Activated CD8-positive, alpha-beta memory T cell treated with anti-CD3 and anti-CD28 coated beads, Interleukin-2, amount 50 U/mL, for 24 hours (primary cell): ENCODE data around the gene ARMC2.
A peak's percentile ranks its signal among the peaks of the same experiment; 100 is the strongest.
"Not testable (repeated sequence)": the region's sequence is repeated elsewhere in the genome, so short reads cannot be mapped to it uniquely, and the experiment has no call there.

ENCODE experiments used
- DNase-seq: peaks from one replicate; pipeline ENCODE4 v3.0.0-alpha.2; 2020; ENCODE audit errors: extremely low read depth

The ARMC2 gene, protein sequence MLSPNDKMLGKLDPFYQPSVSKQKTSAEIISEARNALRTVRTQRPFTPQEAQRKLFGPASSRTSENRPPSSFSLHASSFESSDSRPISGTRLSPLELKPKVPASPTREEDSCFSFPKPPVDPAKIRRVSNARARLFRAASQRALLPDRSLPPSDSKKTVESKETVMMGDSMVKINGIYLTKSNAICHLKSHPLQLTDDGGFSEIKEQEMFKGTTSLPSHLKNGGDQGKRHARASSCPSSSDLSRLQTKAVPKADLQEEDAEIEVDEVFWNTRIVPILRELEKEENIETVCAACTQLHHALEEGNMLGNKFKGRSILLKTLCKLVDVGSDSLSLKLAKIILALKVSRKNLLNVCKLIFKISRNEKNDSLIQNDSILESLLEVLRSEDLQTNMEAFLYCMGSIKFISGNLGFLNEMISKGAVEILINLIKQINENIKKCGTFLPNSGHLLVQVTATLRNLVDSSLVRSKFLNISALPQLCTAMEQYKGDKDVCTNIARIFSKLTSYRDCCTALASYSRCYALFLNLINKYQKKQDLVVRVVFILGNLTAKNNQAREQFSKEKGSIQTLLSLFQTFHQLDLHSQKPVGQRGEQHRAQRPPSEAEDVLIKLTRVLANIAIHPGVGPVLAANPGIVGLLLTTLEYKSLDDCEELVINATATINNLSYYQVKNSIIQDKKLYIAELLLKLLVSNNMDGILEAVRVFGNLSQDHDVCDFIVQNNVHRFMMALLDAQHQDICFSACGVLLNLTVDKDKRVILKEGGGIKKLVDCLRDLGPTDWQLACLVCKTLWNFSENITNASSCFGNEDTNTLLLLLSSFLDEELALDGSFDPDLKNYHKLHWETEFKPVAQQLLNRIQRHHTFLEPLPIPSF

DNA sequence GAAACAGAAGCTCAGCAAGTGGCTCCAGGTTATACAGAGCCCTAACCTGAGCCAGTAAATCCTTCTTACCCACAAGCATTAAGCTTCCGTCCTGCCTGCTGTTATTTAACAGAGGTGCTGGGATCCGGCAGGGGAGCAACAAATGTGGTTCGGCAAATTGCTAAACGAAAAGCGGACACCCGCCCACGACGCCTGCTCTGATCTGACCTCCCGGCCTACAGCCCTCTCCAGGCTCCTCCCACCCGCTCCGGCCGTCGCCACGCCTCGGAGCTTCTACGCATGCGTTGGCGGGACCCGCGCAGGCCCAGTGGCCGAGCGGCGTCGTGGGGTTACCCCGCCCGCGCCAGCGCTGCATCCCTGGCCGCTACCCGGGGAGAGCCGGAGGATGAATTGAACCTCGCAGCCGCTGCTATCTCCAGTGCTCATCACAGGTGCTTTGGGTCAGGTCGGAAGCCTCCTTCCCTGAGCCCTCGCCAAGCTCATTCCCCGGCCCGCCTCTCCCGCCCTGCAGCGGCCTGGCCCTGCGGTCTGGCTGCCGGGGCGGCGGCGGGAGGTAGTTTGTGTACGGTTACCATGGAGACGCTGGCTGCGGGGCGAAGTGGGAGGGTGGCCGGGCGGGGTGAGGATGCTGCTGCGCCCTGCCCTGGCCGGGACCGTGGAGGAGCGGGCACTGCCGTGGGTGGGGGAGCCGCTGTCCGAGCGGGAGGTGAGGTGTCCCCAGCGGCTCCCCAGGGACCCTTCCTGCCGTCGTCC is at the start of gene ARMC2:
TSS of gene ARMC2 (plus strand) at position 307 of the 753 bp plus-strand sequence. CDS start 5,846 bp downstream, outside the sequence.
- DNase-seq = peak; percentile 71

DNA sequence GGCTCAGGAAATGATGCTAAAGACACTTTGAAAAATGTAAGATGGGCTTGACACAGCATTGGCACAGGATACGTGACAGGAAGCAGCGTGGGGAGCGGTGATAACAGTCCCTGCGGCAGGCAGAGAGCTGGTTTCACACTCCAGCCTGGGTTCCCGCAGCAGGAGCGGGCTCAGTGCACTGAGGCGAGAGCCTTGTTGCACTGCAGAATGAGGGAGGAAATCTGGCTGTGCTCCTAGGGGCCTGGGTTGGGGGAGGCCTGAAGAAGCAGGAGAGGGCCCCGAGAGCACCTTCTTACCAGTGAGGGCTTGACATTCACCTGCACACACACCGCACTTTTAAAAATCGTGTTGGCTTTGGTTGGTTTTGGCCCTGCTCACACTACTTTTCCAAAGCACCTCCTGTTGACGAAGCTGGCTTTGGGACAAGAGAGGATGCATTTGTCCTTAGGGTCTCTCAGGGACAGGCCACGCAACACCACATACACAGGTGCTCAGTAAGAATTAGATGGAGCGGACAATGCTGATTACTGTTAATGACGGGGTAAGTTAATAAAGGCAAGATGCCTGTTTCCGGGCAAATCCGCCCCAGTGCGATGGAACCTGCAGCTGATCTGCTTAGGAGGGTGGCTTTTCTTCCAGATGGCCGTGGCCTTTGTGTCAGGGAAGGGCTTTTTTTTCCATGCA is 49.4 kb upstream of the ARMC2 start:
- no peak for DNase-seq

GRCh38 chr6:108799354-108799717 is 48.9 kb upstream of the ARMC2 start:
- no peak for DNase-seq

GRCh38 chr6:108799791-108800190 is 48.4 kb upstream of the ARMC2 start:
- DNase-seq = no peak

- DNase-seq = no peak
These were observed 47.8 kb upstream of the ARMC2 start for GRCh38 chr6:108800427-108800864.

DNA sequence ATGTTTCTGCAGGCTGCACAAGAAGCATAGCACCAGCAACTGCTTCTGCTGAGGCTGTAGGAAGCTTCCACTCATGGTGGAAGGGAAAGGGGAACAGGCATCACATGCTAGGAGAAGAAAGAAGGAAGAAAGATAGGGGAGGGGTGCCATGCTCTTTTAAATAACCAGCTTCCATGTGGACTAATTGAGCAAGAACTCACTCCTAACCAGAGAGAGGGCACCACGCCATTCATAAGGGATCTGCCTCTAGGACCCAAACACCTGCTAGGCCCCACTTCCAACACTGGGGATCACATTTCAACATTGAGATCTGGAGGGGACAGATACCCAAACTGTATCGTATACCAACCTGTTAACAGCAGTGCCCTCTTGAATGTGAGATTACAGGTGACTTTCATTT is 46.9 kb upstream of the ARMC2 start:
- DNase-seq = no peak

DNA sequence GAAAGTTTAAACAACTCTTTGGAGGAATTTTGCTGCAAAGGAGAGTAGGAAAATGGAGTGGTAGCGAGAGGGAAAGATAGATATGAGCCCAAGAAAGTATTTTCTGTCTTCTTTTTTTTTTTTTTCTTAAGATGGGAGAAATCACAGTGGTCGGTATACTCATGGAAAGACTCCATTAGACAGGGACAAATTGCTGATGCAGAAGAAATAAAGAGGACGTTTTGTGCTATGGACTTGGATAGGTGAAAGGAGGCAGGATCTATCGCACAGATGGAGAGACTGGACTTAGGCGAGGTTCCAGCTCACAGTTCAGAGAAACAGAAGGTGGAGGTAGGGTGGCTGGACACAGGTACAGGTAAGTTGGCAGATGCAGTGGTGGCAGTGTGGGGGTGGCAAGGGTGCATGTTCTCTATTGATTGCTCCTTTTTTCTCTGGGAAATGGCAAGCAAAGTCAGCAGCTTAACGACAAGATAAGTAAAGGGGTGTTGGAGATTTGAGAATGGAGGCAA is 44.2 kb upstream of the ARMC2 start:
- DNase-seq = no peak

GRCh38 chr6:108804956-108805355 is 43.3 kb upstream of the ARMC2 start:
- DNase-seq = no peak

DNA sequence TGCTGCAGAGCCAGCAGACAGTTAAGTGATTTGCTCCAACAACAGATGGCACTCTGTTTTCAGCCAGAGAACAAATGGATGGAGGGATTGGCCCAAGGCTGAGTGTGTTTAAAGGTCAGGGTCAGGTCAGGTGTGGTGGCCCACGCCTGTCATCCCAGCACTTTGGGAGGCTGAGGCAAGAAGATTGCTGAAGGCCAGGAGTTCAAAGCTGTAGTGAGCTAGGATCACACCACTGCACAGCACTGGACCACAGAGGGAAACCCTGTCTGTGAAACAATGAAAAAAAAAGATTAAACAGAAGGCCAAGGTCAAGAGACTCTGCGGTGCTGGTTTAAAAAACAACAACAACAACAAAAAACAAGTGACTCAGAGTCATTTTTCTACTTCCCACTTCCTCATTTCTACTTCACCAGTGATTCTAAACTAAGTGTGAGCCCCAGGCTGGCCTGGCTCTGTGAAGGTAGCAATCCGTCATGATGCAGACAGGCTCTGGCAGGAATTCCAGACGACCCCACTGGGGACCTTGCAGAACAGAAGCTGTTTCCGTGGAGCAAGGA is 42.5 kb upstream of the ARMC2 start:
- no peak for DNase-seq

DNA sequence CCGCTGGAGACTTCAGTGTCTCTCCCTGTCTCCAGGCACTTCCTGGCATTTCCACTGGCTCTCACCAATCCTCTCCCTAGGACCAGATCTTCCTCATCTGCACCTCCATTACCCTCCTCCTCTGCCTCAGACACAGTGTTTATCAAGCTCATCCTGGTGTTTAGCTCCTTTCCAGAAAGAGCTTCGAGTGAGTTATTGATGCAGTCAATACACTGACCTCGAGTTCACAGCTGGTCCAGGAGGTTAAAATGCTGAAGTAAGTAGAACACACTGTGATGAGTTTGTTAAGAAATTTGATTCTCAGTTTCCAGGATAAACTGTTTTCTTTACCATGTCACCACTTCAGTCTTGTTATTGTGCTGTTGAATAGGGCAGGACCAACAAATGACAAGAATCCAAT is 42.1 kb upstream of the ARMC2 start:
- no peak for DNase-seq

GRCh38 chr6:108806665-108807064 is 41.6 kb upstream of the ARMC2 start:
- no peak for DNase-seq

GRCh38 chr6:108807928-108808327 is 40.3 kb upstream of the ARMC2 start:
- DNase-seq = no peak

DNA sequence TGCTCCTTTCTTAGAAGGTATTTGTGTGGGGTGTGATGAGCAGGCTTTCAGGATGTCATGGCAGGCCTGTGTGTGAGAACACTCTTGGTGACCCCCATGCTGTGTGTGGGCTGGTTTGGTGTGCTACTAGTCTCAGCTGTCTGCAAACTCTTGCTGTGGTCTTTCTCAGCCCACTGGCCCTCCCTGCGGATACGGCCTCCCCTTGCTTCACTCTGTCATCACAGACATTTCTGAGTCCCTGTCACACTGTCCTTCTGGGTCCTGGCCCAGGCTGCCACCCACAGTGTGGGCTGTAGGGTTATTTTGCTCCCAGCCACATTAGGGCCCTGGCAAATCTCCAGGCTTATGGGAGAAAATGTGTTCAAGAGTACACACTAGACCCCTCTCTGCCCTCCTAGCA is 39.0 kb upstream of the ARMC2 start:
- no peak for DNase-seq

DNA sequence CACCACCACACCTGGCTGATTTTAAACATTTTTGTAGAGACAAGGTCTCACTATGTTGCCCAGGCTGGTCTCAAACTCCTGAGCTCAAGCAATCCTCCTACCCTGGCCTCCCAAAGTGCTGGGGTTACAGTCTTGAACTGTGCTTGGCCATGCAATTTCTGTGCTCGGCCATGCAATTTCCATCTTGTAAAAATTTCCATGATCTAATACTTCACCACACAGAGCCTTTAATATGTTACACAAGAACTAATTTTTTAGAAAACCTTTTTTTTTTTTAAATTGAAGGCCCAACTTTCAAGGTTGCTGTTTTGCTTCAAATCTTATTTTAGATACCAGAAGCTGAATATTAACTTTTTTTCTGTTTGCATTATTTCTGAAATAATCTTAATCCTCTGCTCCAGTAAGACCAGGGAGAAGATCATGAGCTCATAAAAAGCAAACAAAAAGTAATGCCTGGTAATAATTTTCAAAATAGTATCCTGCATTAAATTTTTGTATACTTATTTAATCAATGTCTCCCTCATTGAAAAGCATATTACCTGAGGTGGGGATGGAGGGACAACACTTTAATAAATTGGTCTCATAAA is 38.1 kb upstream of the ARMC2 start:
- DNase-seq = no peak

DNA sequence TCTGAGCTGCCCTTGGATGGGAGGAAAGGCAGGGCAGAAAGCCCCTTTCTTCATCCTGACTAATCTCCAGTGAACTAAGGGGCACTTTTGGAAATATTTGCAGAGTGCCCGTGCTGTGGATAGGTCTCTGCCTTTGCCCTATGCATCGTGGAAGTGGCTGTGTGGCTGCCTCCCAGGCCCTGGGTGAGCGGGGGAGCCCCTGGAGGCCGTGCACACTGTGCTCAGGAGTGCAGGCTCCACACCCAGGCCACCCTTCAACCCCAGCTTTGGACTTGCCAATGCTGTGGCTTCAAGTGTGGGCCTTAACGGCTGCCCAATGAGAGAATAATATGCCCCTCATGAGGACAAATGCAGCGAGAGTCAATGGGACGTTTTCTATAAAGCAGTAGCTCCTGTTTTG is 36.7 kb upstream of the ARMC2 start:
- DNase-seq = no peak

DNA sequence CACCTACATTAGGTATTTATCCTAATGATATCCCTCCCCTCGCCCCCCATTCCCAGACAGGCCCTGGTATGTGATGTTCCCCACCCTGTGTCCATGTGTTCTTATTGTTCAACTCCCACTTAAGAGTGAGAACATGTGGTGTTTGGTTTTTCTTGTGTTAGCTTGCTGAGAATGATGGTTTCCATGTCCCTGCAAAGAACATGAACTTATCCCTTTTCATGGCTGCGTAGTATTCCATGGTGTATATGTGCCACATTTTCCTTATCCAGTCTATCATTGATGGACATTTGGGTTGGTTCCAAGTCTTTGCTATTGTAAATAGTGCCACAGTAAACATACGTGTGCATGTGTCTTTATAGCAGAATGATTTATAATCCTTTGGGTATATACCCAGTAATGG is 35.0 kb upstream of the ARMC2 start:
- DNase-seq = not testable (repeated sequence)

DNA sequence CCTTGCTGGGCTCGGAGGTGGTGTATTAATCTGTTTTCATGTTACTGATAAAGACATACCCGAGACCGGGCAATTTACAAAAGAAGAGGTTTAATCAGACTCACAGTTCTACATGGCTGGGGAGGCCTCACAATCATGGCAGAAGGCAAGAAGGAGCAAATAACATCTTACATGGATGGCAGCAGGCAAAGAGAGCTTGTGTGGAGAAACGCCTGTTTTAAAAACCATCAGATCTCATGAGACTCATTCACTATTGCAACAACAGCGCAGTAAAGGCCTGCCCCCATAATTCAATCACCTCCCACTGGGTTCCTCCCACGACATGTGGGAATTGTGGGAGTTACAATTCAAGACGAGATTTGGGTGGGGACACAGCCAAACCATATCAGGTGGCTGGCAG is 30.9 kb upstream of the ARMC2 start:
- DNase-seq = not testable (repeated sequence)

DNA sequence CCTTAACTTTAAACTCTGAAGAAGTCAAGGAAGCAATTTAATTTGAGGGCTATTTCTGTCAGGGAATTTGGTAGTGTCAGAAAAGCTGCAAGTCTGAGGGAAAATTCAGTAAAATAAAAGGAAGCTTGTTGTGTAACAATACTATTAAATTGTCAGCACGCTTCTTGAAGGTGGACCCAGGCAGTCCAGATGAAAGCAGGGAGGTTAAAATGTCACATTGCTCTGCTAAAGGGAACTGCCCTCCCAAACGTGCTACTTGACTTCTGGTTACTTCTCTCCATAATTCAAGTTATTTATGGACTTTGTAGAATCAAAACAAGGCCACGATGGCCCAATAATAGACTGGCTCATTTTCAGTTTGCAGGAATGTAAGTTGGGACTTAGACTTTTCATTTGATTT is 28.2 kb upstream of the ARMC2 start:
- no peak for DNase-seq

GRCh38 chr6:108822401-108822800 is 25.8 kb upstream of the ARMC2 start:
- DNase-seq = no peak

- no peak for DNase-seq
These were observed 22.9 kb upstream of the ARMC2 start for GRCh38 chr6:108825326-108825725.

DNA sequence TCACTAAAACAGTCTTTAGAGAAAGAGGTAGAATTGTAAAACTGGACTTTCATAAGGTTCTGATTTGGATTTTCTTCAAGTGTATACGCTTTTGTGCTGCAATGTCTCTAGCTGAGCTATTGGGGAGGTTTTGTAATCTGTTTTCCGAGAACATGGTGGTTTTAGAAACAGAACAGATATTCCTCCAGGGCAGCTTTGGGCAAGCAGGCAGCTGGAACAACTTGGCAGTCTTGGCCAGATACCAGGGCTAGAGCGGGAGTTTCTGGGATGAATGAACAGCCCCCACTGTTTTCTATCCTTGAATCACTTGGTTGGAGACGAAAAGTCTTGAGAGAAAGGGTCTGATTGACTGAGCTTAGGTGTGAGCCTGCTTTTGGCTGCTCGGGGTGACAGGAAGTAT is 17.1 kb upstream of the ARMC2 start:
- DNase-seq = no peak
